Activated CD8-positive, alpha-beta memory T cell treated with anti-CD3 and anti-CD28 coated beads for 36 hours (primary cell): ENCODE results near the gene S100G. TPM values are rescaled to one million over a fixed set of nuclear protein-coding genes. Genes with fewer than 3 reads are reported as not detected.

Experiments used
- CTCF ChIA-PET: fragments of 350-600 bp; sonication (Branson Sonifier 250); formaldehyde crosslinking; loops from one replicate; lab custom pipeline; 2021; ENCODE audit warnings: antibody characterized with exemption; lab: Charles Lee
- POLR2A ChIA-PET: fragments of 350-600 bp; sonication (Branson Sonifier 250); formaldehyde crosslinking; loops from one replicate; lab custom pipeline; 2021; ENCODE audit warnings: antibody characterized with exemption; lab: Charles Lee
- total RNA-seq, 2 experiments: library from RNA; stranded (reverse); gene quantifications; one replicate each; pipeline ENCODE4 v1.2.3, GENCODE V29; 2021

The S100G gene
- total RNA-seq, 2 experiments from 2014 or later = not detected

DNA sequence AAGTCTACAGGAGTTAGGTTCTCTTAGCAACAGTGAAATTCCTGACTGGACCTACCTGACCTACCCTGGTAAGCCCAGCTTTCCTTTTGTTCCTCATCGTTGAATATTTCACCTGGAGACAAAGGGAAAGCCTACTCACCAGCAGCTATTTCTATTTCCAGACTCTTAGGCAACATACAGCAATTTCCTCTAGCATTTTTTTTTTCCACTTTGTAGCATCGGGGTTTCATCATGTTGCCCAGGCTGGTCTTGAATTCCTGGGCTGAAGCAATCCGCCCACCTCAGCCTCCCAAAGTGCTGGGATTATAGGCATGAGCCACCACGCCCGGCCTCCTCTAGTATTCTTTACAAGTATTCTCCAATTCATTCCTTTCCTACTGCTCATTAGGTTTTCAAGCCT lies 6.8 kb upstream of the S100G start:
- POLR2A ChIA-PET = no interaction called here
- CTCF ChIA-PET = no interaction called here

DNA sequence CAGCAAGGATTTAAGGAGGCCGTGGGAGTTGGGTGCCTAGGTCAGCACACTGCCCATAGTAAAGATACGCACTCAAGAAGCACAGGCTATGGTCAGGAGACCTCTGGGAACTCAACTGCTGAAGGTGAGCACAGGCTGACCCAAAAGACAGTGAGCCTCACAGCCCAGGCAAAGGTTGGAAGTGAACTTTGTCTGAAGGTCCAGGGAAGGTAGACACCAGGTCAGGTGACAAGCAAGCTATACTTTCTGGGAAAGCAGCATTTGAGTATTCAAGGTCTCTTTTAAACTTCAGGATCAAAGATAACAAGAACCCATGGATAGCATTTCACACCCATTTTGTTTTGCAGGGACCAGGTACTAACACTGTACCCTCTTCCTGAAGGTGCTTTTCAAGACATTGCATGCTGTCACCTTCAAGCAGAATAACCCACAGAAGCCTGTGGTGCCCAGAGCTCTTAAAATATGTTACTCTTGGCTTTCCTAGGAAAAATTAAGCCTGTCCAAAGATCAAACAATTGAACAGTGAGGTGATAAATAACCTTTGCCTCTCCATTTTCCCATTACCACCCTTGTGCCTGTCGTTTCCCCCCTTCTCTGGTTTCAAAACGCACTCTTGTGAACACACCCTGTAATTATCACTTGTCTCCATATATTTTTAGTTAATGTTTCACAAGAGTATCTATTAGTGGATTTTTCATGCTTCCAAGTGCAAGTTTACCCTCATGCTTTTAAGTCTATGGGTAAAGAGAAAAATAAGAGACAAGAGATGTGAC lies 3.4 kb upstream of the S100G start:
- ChIA-PET POLR2A (no interaction called here), CTCF (no interaction called here)

DNA sequence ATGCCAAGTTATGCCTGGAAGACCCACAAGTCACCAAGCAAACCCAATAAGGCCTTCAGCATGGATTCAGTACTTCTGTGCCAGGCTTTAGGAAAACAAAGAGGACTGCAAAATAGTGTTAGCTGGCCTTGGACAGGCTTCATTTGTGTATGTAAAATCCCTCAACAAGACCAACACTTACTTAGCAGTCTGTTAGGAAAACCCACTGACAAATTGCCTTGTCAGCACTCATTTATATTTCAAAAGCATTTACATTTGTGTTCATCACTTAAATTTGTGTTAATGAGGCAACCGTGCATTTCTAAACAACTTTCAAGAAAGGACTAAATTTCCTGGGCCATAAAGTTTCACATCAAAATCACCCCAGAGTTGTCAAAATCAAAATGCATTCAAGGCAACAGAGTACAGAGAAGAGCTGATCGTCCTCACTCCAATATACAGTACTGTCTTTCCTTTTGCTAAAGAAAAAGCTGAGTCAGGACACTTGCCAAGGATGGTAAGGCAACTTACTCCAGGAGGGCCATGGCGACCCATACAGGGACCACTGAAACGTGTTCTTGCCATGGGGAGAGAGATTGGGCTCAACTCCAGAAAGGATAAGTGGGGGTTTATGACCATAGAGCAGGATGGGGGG lies 1.6 kb downstream of the S100G start:
- POLR2A ChIA-PET = no interaction called here
- CTCF ChIA-PET = no interaction called here

DNA sequence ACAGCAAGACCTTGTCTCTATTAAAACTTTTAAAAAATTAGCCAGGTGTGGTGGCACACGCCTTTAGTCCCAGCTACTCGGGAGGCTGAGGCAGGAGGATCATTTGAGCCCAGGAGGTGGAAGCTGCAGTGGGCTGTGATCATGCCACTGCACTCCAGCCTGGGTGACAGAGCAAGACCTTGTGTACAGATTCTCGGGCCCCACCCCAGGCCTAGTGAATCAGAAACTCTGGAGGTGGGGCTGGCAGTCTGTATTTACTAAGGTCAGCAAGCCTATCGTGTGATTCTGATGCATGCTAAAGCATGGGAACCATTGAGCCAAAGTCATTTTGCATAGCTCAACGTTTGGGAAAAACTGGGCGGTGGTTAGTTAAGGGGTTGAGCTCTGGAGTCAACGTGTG lies 3.5 kb downstream of the S100G start:
- ChIA-PET POLR2A (no interaction called here), CTCF (no interaction called here)

DNA sequence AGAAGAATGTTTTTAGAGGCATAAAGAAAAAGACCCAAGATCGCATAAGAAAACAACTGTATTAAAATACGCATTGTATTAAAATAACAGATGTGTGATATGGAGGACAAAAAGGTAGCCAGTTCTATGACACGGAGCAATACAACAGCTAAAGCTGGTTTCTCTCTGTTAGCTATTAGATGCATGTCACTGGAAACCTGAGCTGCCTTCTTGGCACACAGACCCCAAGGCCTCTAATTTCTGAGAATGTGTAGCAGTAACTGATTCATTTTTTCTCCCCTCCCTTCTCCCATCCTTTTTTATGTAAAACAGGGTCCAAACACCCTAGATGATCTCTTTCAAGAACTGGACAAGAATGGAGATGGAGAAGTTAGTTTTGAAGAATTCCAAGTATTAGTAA lies 4.1 kb downstream of the S100G start:
- ChIA-PET CTCF (no interaction called here), POLR2A (no interaction called here)

DNA sequence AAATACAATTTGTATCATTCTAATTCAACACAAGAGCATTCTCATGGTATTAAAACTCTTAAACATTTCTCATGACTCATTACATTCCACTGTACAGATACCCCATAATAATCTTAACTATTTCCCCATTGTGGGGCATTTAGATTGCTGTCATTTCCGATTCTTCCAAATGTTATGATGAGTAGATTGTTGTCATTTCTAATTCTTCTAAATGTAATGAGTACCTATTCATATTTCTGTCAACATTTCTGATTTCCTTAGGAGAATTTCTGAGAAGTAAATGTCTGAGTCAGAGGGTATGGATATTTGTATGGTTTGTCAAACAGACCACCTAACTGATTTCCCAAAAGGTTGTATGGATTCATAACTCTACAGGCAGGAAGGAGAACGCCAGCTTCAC lies 8.3 kb downstream of the S100G start:
- ChIA-PET CTCF (no interaction called here), POLR2A (no interaction called here)

DNA sequence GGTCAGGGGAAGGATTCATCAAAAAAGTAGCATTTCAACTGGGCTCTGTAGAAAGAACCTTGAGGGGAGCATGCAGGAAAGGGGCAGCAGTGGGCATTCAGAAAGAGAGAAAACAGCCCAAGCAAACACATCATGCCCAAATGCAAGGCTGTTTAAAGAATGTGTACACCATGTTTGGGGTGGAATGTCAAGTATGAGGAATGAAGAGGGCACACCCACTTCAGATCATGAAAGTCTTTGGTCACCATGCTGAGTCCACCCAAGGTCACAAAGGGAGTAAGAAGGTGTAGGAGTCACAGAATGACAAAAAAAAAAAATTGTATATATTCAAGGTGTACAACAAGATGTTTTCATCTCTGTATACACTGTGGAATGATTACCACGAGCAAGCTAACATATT lies 9.4 kb downstream of the S100G start:
- ChIA-PET POLR2A (no interaction called here), CTCF (no interaction called here)

DNA sequence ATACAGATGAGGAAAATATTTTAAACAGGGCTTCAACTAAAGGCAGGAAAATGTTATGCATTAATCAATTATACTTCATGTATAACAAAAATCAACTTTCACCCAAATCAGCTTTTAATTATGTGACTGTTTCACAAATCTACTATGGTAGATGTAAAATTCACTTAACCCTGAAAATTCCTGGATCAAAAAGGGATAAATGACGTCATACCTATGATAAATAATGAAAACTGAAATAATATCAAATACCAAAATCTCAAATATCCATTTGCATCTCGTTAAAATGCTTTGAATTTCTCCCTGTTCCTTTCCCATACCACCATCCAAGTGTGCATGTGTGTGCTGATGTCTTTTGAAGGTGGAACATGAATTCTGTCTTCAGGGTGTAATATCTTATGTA lies 11.5 kb downstream of the S100G start:
- CTCF ChIA-PET = no interaction called here
- POLR2A ChIA-PET = no interaction called here

DNA sequence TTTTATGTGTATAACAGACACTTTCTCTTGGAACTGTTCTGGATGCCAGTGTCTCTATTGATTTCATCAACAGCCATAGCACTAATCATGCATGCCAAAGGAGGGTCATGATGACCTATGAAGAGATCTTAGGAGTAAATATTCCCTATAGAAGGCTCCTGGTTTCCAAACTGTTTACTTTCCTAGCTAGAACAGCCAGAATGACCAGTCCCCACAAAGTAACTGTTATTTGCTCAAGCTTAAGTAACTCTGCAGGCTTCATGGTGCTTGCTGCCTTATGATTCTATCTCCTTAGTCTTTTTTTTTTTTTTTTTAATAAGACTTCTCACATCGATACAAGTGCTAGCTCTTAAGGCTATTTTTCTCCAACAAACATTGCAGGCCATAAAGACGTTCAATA lies 12.4 kb downstream of the S100G start:
- CTCF ChIA-PET = no interaction called here
- POLR2A ChIA-PET = no interaction called here

DNA sequence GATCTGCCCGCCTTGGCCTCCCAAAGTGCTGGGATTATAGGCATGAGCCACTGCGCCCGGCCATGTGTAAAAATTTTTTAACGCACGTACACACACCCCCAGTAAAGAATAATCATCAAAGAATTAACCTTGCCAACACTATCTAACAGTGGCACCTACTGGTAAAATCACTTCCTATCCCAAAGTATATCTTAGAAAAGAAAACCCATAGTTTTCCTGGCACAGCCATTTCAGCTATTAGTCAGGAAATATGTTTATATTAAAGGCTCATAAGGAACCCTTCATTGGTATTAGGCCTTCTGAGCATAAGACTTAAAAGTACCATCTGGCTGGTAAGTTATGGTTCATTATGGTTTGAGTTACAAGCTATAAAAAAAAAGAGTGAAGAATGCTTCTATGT lies 14.1 kb downstream of the S100G start:
- POLR2A ChIA-PET = no interaction called here
- CTCF ChIA-PET = no interaction called here

DNA sequence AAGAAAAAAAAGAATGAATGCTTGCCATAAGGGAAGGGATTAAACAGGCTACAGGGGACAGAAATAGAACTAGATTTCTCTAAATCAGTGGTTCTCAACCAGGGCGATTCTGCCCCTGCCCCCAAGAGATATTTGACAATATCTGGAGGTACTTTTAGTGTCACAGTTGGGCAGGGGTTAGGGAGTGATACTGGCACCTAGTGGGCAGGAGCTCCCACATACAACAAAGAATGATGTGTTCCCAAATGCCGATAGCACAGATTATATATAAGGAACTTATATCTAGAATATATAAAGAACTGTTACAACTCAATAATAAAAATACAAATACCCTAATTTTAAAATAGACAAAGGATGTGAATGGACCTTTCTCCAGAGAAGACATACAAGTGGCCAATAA lies 14.7 kb downstream of the S100G start:
- POLR2A ChIA-PET = no interaction called here
- CTCF ChIA-PET = no interaction called here

DNA sequence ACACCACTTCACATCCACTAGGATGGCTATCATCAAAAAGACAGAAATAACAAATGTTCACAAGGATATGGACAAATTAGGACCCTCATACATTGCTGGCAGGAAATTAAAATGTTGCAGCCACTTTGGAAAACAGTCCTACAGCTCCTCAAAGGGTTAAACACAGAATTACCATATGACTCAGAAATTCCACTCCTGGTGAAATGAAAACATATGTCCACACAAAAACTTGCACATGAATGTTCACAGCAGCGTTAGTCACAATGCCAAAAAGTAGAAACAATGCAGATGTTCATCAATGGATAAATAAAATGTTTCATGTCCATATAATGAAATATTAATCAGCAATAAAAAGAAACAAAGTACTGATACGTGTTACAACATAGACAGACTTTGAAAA lies 15.1 kb downstream of the S100G start:
- CTCF ChIA-PET = no interaction called here
- POLR2A ChIA-PET = no interaction called here

DNA sequence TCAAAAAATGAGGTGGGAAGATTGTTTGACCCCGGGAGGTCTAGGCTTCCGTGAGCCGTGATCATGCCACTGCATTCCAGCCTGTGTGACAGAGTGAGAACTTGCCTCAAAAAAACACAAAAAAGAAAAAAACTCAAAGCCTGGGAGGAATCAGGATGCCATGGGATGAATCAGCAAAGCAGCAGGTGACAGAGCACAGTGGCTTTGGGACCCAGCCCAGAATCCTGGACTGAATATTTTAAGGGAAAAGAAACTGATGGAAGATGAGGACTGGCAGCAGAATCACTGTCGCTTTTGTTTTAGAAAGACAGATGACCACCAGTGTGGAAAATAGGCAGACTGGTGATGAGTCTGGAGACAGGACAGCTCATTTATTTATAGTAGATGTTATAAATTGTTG lies 16.6 kb downstream of the S100G start:
- CTCF ChIA-PET = no interaction called here

DNA sequence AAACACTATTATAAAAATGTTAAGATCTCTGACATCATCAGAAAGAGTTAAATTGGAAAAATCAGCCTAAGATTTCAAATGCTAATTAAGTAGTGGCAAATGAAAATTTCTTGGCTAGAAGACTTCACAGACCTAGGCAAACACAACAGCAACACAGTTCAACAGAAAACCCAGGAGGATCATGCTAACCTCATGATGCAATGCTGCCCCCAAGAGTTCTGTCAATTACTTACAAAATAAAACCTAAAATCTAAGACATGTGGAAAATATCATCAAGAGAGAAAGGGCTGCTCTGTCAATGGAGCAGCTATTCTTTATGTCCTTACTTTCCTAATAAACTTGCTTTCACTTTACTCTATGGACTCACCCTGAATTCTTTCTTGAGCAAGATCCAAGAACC lies 21.0 kb downstream of the S100G start:
- ChIA-PET POLR2A (no interaction called here), CTCF (no interaction called here)

More for the DNA sequence above, 16.6 kb downstream of the S100G start:
- POLR2A ChIA-PET = no interaction called here

DNA sequence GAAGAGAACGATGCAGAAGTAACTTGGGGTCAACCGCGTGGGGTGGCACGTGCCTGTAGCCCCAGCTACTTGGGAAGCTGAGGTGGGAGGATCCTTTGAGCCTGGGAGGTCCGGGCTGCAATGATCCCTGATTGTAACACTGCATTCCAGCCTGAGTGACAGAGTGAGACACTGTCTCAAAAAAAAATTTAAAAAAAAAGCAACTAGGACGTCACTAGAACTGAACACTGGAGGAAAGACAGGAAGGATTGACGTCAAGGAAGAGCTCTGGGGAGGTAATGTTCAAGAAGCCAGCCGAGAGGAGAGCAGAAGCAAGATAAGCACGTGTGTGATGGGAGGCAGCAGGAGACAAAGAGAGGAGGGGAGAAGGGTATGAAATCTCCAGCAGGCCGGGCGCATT lies 28.7 kb downstream of the S100G start:
- ChIA-PET CTCF (no interaction called here), POLR2A (interaction anchor here (0.7 kb wide), 1 partner anchor 31 kb away, joined by 3 read pairs; no protein-coding TSS in a partner anchor)

DNA sequence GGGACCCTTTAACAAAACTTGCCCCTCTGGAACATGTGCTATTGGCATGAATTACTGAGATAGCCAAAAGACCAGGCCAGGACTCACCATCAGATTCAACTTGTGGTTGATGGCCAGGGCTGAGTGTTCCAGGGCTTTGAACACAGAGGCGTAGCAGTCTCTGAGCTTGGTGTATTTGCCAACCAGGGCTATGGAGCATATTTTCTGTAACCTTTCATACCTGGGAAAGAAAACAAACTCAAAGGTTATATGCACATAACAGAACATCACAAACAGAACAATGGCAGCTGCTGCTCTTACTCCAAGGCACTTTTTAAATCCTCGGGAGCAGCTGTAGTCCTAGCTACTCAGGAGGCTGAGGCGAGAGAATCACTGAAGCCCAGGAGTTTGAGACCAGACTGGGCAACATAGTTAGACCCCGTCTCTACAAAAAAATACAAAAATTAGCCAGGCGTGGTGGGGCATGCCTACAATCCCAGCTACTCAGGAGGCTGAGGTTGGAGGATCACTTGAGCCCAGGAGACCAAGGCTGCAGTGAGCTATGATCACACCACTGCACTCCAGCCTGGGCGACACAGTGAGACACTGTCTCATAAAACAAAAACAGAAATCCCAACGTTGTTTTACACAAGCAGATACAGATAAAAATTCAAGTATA lies 33.2 kb downstream of the S100G start:
- POLR2A ChIA-PET = no interaction called here
- CTCF ChIA-PET = no interaction called here

DNA sequence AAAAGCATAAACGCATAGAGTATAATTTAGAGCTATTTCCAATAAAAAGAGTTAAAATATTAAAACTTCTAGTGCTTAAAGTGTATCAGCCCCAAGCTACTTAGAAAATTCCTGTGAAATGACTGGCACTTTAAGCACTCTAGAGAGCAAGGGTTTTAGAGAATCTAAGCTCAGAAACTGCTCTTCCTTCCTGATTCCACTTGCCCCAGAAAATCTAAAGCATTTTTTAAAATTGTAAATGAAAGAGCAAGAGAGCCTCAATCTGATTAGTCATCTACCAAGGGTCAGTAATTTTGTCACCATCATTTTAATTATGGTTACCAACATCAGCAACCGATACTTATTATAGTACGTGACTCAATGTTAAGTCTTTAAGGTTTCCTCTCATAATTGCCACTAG lies 37.6 kb downstream of the S100G start:
- CTCF ChIA-PET = no interaction called here
- POLR2A ChIA-PET = no interaction called here

DNA sequence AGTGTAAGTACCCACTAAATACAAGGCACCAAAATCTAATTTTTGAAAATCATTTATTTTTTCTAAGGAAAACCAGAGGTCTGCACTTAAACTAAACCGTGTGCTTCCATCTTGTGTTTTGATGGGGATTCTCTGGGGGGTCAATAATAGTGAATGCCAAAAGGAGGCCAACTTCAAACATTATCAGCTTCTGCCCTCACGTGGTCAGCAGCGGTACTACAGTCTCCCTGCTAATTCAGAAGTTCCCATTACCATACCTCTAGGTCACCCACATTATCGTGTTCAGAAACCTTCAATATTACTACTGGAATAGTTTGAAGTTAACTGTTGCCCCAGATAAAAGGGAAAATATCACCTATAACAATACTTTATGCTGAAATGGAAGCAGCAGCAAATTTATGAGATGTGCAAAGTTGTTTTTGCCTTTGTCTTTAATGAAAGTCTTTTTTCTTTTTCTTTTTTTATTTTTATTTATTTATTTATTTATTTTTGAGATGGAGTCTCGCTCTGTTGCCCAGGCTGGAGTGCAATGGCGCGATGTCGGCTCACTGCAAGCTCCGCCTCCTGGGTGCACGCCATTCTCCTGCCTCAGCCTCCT lies 45.2 kb downstream of the S100G start:
- ChIA-PET POLR2A (no interaction called here), CTCF (interaction anchor here (0.6 kb wide), 1 partner anchor 915 kb away, joined by 3 read pairs; no protein-coding TSS in a partner anchor)

DNA sequence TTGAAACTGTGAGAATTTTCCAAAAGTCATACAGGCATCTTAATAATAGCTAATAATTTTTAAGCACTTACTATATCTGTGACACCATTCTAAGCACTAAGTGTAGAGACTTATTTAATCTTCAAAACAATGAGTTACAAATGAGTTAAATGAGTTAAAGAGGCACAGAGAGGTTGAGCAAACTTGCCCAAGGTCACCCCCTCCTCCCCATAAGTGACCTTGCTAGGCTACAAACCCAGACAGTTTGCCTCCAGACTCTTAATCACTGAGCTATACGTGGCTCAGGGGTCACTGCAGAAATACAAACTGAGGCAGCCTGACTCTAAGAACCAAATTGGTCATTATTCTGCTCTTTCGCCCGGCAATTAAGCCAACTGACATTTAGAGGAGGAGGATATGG lies 47.0 kb downstream of the S100G start:
- ChIA-PET CTCF (interaction anchor here (0.8 kb wide), 1 partner anchor 445 kb away, joined by 3 read pairs; no protein-coding TSS in a partner anchor), POLR2A (no interaction called here)

DNA sequence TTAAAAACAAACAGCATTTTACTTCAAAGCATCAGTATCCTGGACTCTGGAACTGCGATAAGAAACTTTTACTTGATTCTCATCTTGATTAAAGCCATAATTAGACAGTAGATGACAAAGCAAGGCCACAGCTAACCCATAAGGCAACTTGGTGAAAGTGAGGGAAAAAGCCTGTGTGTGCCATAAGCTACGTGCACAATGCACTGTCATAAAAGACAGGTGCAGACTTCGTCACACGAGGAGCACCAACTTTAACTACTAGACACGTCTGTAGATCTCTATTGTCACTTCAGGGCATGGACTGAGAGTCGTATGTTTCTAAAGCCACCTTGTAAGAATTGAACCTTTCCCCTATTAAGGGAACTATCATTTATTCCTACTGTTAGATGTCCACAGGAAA lies 49.4 kb downstream of the S100G start:
- ChIA-PET POLR2A (no interaction called here), CTCF (no interaction called here)
